ENCODE data around the gene TP53I3. TPM values are rescaled to one million over a fixed set of nuclear protein-coding genes. Genes with fewer than 3 reads are reported as not detected.

TP53I3 gene
- total and polyA plus RNA-seq, 2 donors (not counting 3 experiments of a cell fraction or from before 2014, with no cell fraction given): 94.2 to 116 TPM

GRCh38 chr2:24048769-24049484 is 35.7 kb downstream of the TP53I3 start:
- no peak for FAIRE-seq

GRCh38 chr2:24047703-24048033 is 37.0 kb downstream of the TP53I3 start:
- Histone ChIP-seq H3K4me1 (ENCODE audit: control insufficient read depth, extremely low read depth, insufficient read depth, low read length) (peaks cover 23% of the 10 kb centered on the region), H3K9ac (replicated peaks; ENCODE audit: extremely low read depth, insufficient read depth, low read length) (no peak overlapping the region), H3K4me2 (ENCODE audit: insufficient read depth, low read length) (no peak overlapping the region), H3K27ac (ENCODE audit: insufficient read depth, low read depth, low read length) (no peak overlapping the region), H3K79me2 (ENCODE audit: control insufficient read depth, insufficient read depth, low read length) (peaks cover 22% of the 10 kb centered on the region), H3K4me3 (replicated peaks in 1 of 3; ENCODE audit: insufficient read depth in 1 of 3, low read depth in 1 of 3, low read length in 3 of 3) (no peak overlapping the region), H3K36me3 (ENCODE audit: control insufficient read depth in 2 of 2, extremely low read depth in 1 of 2, insufficient read depth in 2 of 2, low read length in 2 of 2) (no peaks in the 10 kb centered on the region), H2AFZ (ENCODE audit: low read depth, low read length) (peak overlapping the region; percentile 82), H4K20me1 (replicated peaks; ENCODE audit: control insufficient read depth, extremely low read depth, insufficient read depth, low read length) (no peaks in the 10 kb centered on the region), H3K9me1 (replicated peaks; ENCODE audit: control insufficient read depth, extremely low read depth, insufficient read depth, low read length) (no peaks in the 10 kb centered on the region), H3K27me3 (ENCODE audit: control insufficient read depth in 2 of 2, insufficient read depth in 2 of 2, low read length in 2 of 2) (no peaks in the 10 kb centered on the region), H3K9me3 (replicated peaks; ENCODE audit: control insufficient read depth, insufficient read depth, low read length) (no peaks in the 10 kb centered on the region)
- intact Hi-C loops (cut with micrococcal nuclease) (loop anchor here (1.0 kb wide), 5 partner anchors 29 to 120 kb away; partner anchors contain the start of genes ATAD2B, SF3B6, TP53I3 and UBXN2A), dilution Hi-C loops (cut with MboI; ENCODE audit: extremely low pct_ligation_motif_present, low sequenced_read_pairs) (no loop called here)
- POLR2A ChIA-PET: interaction anchor here (0.9 to 1.6 kb wide), 4 partner anchors 29 to 223 kb away, joined by 3 to 15 read pairs (median 7); partner anchors contain the start of genes ATAD2B and SF3B6
- no peak for TF ChIP-seq POLR2A (IDR thresholded peaks at IDR 0.05; ENCODE audit: low read depth, low read length)
- no peak for TF ChIP-seq GATA2 (IDR thresholded peaks at IDR 0.05; ENCODE audit: insufficient read depth, insufficient read length, low read depth, low read length)
- TF ChIP-seq, protein P1, sequence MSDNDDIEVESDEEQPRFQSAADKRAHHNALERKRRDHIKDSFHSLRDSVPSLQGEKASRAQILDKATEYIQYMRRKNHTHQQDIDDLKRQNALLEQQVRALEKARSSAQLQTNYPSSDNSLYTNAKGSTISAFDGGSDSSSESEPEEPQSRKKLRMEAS (IDR thresholded peaks at IDR 0.05; ENCODE audit: insufficient read depth, insufficient read length): no peak
- no peak for TF ChIP-seq EZH2 (IDR thresholded peaks at IDR 0.05; ENCODE audit: borderline replicate concordance, low read depth, low read length, severe bottlenecking)
- no peak for TF ChIP-seq POLR2AphosphoS5 (IDR thresholded peaks at IDR 0.05; ENCODE audit: insufficient read depth, low read depth, low read length)
- no peak for TF ChIP-seq MYC (IDR thresholded peaks at IDR 0.05; ENCODE audit: low read depth, low read length)
- TF ChIP-seq FOS (IDR thresholded peaks at IDR 0.05; ENCODE audit: borderline replicate concordance, insufficient read depth, low read length): no peak
- TF ChIP-seq, protein P2, sequence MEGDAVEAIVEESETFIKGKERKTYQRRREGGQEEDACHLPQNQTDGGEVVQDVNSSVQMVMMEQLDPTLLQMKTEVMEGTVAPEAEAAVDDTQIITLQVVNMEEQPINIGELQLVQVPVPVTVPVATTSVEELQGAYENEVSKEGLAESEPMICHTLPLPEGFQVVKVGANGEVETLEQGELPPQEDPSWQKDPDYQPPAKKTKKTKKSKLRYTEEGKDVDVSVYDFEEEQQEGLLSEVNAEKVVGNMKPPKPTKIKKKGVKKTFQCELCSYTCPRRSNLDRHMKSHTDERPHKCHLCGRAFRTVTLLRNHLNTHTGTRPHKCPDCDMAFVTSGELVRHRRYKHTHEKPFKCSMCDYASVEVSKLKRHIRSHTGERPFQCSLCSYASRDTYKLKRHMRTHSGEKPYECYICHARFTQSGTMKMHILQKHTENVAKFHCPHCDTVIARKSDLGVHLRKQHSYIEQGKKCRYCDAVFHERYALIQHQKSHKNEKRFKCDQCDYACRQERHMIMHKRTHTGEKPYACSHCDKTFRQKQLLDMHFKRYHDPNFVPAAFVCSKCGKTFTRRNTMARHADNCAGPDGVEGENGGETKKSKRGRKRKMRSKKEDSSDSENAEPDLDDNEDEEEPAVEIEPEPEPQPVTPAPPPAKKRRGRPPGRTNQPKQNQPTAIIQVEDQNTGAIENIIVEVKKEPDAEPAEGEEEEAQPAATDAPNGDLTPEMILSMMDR (IDR thresholded peaks at IDR 0.05; ENCODE audit: extremely low read depth in 1 of 2, insufficient read depth in 1 of 2, low read depth in 1 of 2, low read length in 2 of 2): no peak
- no peak for TF ChIP-seq JUN (IDR thresholded peaks at IDR 0.05; ENCODE audit: borderline replicate concordance, insufficient read depth, insufficient read length, low read depth)
- BruUV-seq (replicated peaks): no TSS peak
- DNase-seq (ENCODE audit: low read depth, low spot score) (no peak), FAIRE-seq (no peak)
- CTCF ChIA-PET: interaction anchor here (0.6 to 1.8 kb wide), 13 partner anchors 11 to 223 kb away, joined by 3 to 14 read pairs (median 3); partner anchors contain the start of genes ATAD2B, SF3B6 and TP53I3

More at GRCh38 chr2:24048769-24049484, 35.7 kb downstream of the TP53I3 start:
- Histone ChIP-seq H3K9me1 (replicated peaks; ENCODE audit: control insufficient read depth, extremely low read depth, insufficient read depth, low read length) (no peaks in the 10 kb centered on the region), H2AFZ (ENCODE audit: low read depth, low read length) (peak overlapping the region; percentile 77), H3K9ac (replicated peaks; ENCODE audit: extremely low read depth, insufficient read depth, low read length) (peak overlapping the region; percentile 64), H3K27me3 (ENCODE audit: control insufficient read depth in 2 of 2, insufficient read depth in 2 of 2, low read length in 2 of 2) (no peaks in the 10 kb centered on the region), H3K4me1 (ENCODE audit: control insufficient read depth, extremely low read depth, insufficient read depth, low read length) (peaks cover 23% of the 10 kb centered on the region), H3K79me2 (ENCODE audit: control insufficient read depth, insufficient read depth, low read length) (peaks cover 18% of the 10 kb centered on the region), H3K4me2 (ENCODE audit: insufficient read depth, low read length) (peak overlapping the region; percentile 60), H3K36me3 (ENCODE audit: control insufficient read depth in 2 of 2, extremely low read depth in 1 of 2, insufficient read depth in 2 of 2, low read length in 2 of 2) (no peaks in the 10 kb centered on the region), H3K4me3 (replicated peaks in 1 of 3; ENCODE audit: insufficient read depth in 1 of 3, low read depth in 1 of 3, low read length in 3 of 3) (peak overlapping the region; percentile 75 to 93 (median 77)), H3K9me3 (replicated peaks; ENCODE audit: control insufficient read depth, insufficient read depth, low read length) (no peaks in the 10 kb centered on the region), H3K27ac (ENCODE audit: insufficient read depth, low read depth, low read length) (no peak overlapping the region), H4K20me1 (replicated peaks; ENCODE audit: control insufficient read depth, extremely low read depth, insufficient read depth, low read length) (no peaks in the 10 kb centered on the region)
- no TSS peak for BruUV-seq (replicated peaks)
- ChIA-PET POLR2A (interaction anchor here (0.6 kb wide), 1 partner anchor 117 kb away, joined by 4 read pairs; no protein-coding TSS in a partner anchor), CTCF (interaction anchor here (0.8 to 1.2 kb wide), 2 partner anchors 35 to 122 kb away, joined by 4 to 5 read pairs; partner anchors contain the start of genes ATAD2B and TP53I3)
- TF ChIP-seq FOS (IDR thresholded peaks at IDR 0.05; ENCODE audit: borderline replicate concordance, insufficient read depth, low read length): no peak
- intact Hi-C loops (cut with micrococcal nuclease) (no loop called here), dilution Hi-C loops (cut with MboI; ENCODE audit: extremely low pct_ligation_motif_present, low sequenced_read_pairs) (no loop called here)
- no peak for DNase-seq (ENCODE audit: low read depth, low spot score)
